ENCODE results near the gene COL15A1.

COL15A1 gene

DNA sequence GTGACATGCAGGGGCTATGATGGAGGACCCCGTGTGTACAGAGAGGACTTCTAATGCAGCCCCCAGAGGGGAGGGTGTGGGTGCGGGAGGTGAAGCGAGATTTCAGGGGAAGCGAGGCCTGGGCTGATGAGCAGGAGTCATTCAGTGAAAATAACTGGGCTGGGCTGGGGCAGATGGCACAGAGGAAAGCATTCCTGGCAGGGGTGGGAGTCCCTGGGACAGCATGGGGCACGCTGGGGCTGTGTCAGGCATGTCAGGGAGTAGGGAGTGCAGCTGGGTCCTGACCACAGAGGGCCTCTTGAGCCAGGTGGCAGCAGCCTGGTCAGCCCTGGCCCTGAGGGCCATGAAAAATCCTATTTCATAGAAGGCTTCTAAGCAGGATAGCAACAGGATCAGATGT is 36.6 kb downstream of the COL15A1 start:
- H3F3A ChIP-seq (ENCODE audit: low read depth), result no peaks in the 10 kb centered on the region
- no peak overlapping the region for H3K4me2 ChIP-seq (ENCODE audit: low read depth, low read length, poor library complexity, severe bottlenecking)
- H3K36me3 ChIP-seq (ENCODE audit: insufficient read depth, low read length), result no peaks in the 10 kb centered on the region
- no peaks in the 10 kb centered on the region for H3K79me2 ChIP-seq (ENCODE audit: insufficient read depth, low read length)
- no peak overlapping the region for H3K4me3 ChIP-seq (ENCODE audit: low read length, poor library complexity, severe bottlenecking)
- no peaks in the 10 kb centered on the region for H4K20me1 ChIP-seq (ENCODE audit: insufficient read depth, low read length, poor library complexity, severe bottlenecking)
- H3K27me3 ChIP-seq (ENCODE audit: insufficient read depth, low read length, poor library complexity, severe bottlenecking), result no peaks in the 10 kb centered on the region
- H3K9me3 ChIP-seq (ENCODE audit: insufficient read depth, low read depth, low read length), result no peaks in the 10 kb centered on the region
- H2AFZ ChIP-seq (ENCODE audit: low read length), result no peak overlapping the region
- no peaks in the 10 kb centered on the region for H3K4me1 ChIP-seq (ENCODE audit: insufficient read depth, low read length, poor library complexity, severe bottlenecking)
- no peak for TF ChIP-seq EZH2phosphoT487 (IDR thresholded peaks at IDR 0.05; ENCODE audit: borderline replicate concordance)
- TF ChIP-seq, protein P1, sequence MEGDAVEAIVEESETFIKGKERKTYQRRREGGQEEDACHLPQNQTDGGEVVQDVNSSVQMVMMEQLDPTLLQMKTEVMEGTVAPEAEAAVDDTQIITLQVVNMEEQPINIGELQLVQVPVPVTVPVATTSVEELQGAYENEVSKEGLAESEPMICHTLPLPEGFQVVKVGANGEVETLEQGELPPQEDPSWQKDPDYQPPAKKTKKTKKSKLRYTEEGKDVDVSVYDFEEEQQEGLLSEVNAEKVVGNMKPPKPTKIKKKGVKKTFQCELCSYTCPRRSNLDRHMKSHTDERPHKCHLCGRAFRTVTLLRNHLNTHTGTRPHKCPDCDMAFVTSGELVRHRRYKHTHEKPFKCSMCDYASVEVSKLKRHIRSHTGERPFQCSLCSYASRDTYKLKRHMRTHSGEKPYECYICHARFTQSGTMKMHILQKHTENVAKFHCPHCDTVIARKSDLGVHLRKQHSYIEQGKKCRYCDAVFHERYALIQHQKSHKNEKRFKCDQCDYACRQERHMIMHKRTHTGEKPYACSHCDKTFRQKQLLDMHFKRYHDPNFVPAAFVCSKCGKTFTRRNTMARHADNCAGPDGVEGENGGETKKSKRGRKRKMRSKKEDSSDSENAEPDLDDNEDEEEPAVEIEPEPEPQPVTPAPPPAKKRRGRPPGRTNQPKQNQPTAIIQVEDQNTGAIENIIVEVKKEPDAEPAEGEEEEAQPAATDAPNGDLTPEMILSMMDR (conservative IDR thresholded peaks at IDR 0.05; ENCODE audit: low read length), result no peak
- no peak overlapping the region for H3K9ac ChIP-seq (ENCODE audit: low read depth, low read length, poor library complexity, severe bottlenecking)
- H3K9me2 ChIP-seq (replicated peaks; ENCODE audit: low read depth, low read length), result no peaks in the 10 kb centered on the region

DNA sequence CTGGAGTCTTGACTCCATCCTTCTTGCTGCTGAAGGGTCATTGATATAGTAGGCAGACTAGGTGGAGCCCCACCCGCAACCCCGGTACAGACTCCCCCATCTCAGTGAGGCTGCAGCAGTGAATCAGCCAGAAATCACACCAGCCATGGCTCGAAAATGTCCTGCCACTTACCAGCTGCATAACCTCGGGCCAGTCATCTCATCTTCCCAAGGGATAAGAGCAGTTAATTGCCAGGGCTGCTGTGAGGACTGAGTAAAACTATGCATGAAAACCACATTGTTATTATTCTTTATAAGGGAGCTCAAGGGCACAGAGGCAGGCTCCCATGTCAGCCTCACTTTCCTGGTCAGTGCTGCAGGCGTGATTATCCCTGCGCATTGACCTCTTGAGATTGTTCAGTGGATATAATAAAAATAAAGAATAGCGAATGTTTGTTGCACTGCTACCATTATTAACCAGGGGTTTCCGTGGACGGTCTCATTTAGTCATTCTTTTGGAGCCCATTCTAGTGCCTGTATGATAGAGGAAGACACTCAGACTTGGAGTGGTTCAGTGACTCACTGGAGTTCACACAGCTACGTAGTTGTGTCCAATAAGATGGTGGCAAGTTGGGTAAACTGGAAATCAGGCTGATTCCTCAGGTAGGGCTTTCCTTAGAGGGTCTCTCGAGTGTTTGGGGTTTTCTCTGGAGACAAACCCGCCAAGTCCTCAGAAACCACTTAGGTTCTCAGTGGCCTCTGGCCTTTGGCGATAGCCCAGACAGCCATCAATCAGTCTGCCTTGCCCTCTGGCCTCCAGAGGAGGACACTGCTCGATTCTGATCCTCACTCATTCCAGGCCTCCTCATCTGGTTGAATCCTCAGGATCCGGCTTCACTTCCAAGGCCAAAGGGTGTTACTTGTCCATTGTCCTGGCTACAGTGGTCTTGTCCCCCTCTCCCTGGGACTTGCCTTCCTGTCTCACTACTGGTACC is 39.9 kb downstream of the COL15A1 start:
- H2AFZ ChIP-seq (ENCODE audit: low read length), result no peak overlapping the region
- H3K27me3 ChIP-seq (ENCODE audit: insufficient read depth, low read length, poor library complexity, severe bottlenecking), result no peaks in the 10 kb centered on the region
- no peaks in the 10 kb centered on the region for H3K79me2 ChIP-seq (ENCODE audit: insufficient read depth, low read length)
- no peak overlapping the region for H3K9ac ChIP-seq (ENCODE audit: low read depth, low read length, poor library complexity, severe bottlenecking)
- H3K9me3 ChIP-seq (ENCODE audit: insufficient read depth, low read depth, low read length), result no peaks in the 10 kb centered on the region
- TF ChIP-seq, protein P1 (conservative IDR thresholded peaks at IDR 0.05; ENCODE audit: low read length), result no peak
- TF ChIP-seq EZH2phosphoT487 (IDR thresholded peaks at IDR 0.05; ENCODE audit: borderline replicate concordance), result no peak
- H3K9me2 ChIP-seq (replicated peaks; ENCODE audit: low read depth, low read length), result no peaks in the 10 kb centered on the region
- no peaks in the 10 kb centered on the region for H3K36me3 ChIP-seq (ENCODE audit: insufficient read depth, low read length)
- no peak overlapping the region for H3K4me3 ChIP-seq (ENCODE audit: low read length, poor library complexity, severe bottlenecking)
- H3F3A ChIP-seq (ENCODE audit: low read depth), result no peaks in the 10 kb centered on the region
- H4K20me1 ChIP-seq (ENCODE audit: insufficient read depth, low read length, poor library complexity, severe bottlenecking), result no peaks in the 10 kb centered on the region
- no peak overlapping the region for H3K4me2 ChIP-seq (ENCODE audit: low read depth, low read length, poor library complexity, severe bottlenecking)
- no peaks in the 10 kb centered on the region for H3K4me1 ChIP-seq (ENCODE audit: insufficient read depth, low read length, poor library complexity, severe bottlenecking)

DNA sequence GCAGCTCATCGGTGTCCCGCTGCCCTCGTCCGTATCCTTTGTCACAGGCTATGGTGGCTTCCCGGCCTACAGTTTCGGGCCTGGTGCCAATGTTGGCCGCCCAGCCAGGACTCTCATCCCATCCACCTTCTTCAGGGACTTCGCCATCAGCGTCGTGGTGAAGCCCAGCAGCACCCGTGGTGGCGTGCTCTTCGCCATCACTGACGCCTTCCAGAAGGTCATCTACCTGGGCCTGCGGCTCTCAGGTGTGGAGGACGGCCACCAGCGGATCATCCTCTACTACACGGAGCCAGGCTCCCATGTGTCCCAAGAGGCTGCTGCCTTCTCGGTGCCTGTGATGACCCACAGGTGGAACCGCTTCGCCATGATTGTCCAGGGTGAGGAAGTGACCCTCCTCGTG is 41.9 kb downstream of the COL15A1 start:
- Histone ChIP-seq H3K9me3 (ENCODE audit: insufficient read depth, low read depth, low read length) (no peaks in the 10 kb centered on the region), H3K36me3 (ENCODE audit: insufficient read depth, low read length) (no peaks in the 10 kb centered on the region), H4K20me1 (ENCODE audit: insufficient read depth, low read length, poor library complexity, severe bottlenecking) (no peaks in the 10 kb centered on the region), H3K9ac (ENCODE audit: low read depth, low read length, poor library complexity, severe bottlenecking) (no peak overlapping the region), H3K4me3 (ENCODE audit: low read length, poor library complexity, severe bottlenecking) (no peak overlapping the region), H3K27me3 (ENCODE audit: insufficient read depth, low read length, poor library complexity, severe bottlenecking) (no peaks in the 10 kb centered on the region), H3K4me2 (ENCODE audit: low read depth, low read length, poor library complexity, severe bottlenecking) (no peak overlapping the region), H2AFZ (ENCODE audit: low read length) (no peak overlapping the region), H3F3A (ENCODE audit: low read depth) (no peaks in the 10 kb centered on the region), H3K4me1 (ENCODE audit: insufficient read depth, low read length, poor library complexity, severe bottlenecking) (no peaks in the 10 kb centered on the region), H3K9me2 (replicated peaks; ENCODE audit: low read depth, low read length) (no peaks in the 10 kb centered on the region), H3K79me2 (ENCODE audit: insufficient read depth, low read length) (no peaks in the 10 kb centered on the region)
- no peak for TF ChIP-seq EZH2phosphoT487 (IDR thresholded peaks at IDR 0.05; ENCODE audit: borderline replicate concordance)
- TF ChIP-seq, protein P1 (conservative IDR thresholded peaks at IDR 0.05; ENCODE audit: low read length), result no peak
